IPS DF 4.7 (cell line): ENCODE data around the gene HOXB13.

ENCODE experiments used
- DNase-seq: peaks from one replicate; pipeline ENCODE4 v3.0.0-alpha.2; 2013; ENCODE audit warnings: low spot score; ENCODE audit errors: extremely low read depth

HOXB13 gene

DNA sequence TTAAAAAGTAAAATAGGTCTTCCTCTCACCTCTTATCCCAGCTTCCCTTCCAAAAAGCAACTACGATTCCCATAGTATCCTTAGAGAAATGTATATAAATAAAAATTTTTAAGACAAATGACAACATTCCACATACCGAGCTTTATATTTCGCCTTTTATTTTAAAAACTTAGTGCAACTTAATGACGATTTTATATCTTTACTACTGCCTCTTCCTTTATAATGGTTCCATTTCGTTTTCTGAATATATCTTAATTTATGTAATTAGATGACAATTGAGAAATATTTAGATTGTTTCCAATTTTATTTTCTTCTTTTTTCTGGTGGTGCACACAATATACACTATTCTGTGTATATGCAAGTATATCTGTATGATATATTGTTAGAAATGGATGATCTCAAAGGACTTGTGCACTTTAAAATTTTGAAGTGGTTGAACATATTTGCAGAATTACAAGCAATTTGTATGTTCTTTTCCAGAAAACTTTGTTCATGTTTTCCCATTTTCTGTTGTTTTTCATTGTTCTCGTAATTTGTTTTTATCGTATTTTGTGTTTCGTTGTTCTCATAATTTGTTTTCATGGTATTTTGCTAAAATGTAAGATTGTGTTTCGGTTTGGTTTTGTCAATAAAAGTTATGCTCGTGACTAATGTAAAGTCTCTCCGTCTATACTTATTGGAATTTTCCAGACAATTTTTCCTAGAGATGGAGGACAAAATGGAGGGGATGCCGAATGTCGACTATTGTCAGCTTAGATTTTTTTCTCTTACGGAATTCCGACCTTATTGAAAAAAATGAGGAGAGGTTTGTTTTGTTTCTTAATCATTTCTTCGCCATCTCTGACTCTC lies 20.4 kb upstream of the HOXB13 start:
- DNase-seq: no peak

DNA sequence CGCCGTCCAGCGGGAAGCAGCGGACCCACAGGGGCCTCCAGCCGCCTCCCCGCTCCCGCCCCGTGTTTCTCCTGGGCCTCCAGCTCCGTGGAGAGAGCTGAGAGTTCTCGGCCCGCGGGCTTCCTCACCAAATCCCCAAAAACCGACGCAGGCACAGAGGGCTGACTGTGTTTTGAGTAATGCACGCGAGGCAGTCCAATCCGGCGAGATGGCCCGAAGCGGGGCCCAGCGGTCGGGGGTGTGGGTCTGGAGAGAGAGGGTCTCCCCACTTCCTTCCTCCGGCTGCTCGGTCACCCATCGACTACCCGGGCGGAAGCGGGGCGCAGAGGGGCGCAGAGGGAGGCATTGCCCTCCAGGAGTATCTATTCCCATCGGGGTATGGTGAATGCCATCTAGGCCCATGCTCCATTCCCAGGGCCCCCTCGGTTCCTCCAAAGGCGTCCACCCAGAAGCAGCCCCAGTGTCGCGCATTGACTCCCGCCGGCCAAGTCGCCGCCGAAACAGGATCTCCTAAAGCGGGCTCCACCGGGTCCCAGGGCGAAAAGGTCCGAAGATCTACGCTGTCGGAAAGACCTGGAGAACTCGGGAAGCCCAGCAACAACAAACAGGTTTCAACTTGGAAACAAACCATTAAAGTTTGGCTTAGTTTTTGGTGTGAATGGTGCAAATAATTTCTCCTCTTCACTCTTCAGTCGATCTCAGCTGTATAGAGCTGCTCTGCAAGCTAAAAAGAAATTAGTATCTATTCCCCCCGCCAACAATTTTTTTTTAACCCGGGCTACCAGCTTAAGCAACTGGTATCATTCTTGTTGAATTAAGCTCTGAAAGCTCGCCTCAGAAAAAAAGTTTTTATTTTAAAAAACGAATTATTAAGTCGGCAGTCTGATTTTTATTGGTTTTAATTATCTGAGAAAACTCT lies 19.2 kb upstream of the HOXB13 start:
- no peak for DNase-seq

- no peak for DNase-seq
Measured at GRCh38 chr17:48746916-48747444, 18.4 kb upstream of the HOXB13 start.

GRCh38 chr17:48745381-48746275 lies 17.1 kb upstream of the HOXB13 start:
- DNase-seq: no peak

DNA sequence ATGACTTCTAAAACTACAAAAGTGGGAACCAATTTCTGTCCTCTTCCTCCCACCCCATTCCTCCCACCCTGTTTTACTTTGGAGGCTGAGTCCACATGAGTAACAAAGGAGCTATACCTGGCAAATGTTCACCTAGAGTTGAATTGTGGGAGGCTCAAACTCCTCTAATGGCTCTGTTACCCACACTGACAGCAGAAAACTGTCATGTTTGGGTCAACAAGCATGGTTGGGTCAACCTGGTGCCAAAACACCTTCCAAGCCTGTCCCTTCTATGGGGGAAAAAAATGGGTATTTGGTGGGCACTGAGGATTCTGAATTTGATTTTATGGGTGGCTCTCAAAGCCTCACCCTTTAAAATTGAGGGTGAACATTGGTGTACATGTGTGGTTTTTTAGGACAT lies 12.0 kb upstream of the HOXB13 start:
- no peak for DNase-seq

DNA sequence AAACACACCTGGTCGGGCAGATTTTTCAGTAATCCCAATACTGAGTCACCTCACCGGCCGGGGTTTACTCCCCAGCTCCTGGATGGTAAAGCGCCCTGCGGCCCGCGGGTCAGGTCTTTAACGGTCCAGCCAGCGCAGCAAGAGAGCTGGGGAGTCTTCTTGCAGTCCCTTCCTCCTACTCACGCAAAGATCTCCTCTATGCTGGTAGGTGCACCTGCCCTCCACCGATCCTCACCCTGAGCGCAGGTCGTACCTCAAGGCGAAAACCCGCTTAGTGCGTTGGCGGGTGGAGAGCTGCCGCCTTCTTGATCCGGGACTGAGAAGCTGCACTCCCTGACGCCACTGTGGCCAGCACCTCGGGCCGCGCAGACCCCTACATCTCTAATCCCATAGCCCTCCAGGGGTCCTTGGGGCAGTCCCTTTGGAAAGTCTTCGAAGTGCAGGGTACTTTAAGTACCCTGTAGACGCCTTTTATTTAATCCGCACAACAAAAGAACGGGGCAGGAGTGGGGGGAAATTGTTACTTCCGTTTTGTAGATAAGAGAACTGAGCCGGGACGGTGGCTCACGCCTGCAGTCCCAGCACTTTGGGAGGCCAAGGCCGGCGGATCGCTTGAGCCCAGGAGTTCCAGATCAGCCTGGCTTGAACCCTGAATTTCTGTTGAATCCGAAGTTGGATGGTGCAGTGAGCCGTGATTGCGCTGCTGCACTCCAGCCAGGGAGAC lies 10.4 kb upstream of the HOXB13 start:
- no peak for DNase-seq

DNA sequence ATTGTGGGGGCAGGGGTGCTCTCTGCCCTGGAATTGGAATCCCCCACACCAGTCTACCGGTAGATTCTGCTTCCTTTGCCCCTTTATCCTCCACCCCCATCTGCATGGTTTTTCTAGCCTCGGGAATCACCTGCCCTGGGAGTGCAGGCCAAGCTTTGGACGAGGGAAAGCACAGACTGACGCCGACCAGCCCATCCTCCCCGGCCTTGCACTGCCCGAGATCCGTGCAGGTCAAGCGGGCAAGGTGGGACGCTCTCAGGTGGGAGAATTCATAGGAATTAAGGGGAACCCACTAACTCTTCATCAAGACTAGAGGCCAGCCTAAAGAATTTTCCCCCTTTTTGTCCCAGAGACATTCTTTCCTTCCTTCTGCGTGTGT lies 9.9 kb upstream of the HOXB13 start:
- no peak for DNase-seq

DNA sequence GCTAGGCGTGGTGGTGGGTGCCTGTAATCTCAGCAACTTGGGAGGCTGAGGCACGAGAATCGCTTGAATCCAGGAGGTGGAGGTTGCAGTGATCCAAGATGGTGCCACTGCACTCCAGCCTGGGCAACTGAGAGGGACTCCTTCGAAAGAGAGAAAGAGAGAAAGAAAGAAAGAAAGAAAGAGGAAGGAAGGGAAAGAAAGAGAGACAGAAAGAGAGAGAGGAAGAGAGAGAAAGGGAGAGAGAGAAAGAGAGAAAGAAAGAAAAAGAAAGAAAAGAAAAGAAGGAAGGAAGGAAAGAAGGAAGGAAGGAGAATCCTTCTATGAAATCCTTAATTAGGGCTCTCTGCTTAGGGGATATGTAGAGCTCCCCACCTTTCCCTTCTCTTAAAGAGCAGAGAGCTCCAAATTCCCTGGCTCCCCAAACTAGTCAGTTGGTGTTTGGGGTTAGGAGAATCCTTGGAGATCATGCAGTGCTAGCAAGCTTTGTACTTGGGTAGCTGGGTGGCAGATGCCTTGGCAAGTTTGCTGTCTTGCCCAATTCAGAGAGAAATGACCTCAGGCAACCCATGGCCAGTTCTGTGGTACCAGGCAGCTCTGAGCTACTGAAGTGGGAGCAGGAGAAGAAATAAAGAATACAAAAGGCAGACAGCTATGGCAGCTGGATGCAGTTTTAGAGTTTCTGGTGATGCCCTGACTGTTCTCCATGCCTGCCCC lies 8.9 kb upstream of the HOXB13 start:
- DNase-seq: no peak

DNA sequence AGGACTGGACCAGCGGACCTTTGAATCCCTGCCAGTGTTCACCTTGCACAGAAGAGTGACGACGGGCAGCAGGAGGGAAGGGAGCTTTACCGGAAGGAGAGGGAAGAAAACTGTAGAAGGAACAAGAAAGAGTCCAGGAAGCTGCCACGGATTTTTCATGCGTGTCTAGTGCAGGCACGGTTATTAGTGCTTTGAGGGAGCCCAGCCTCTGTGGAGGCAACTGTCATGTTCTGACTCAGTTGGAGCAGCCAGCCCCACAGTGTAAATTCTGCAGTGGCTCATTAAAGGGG lies 6.5 kb upstream of the HOXB13 start:
- DNase-seq: no peak

- no peak for DNase-seq
Measured at GRCh38 chr17:48734333-48735061, 5.9 kb upstream of the HOXB13 start.

- no peak for DNase-seq
Measured at GRCh38 chr17:48733632-48734328, 5.2 kb upstream of the HOXB13 start.

- DNase-seq: no peak
Measured at GRCh38 chr17:48732688-48733629, 4.4 kb upstream of the HOXB13 start.

GRCh38 chr17:48731355-48731754 lies 2.8 kb upstream of the HOXB13 start:
- no peak for DNase-seq

DNA sequence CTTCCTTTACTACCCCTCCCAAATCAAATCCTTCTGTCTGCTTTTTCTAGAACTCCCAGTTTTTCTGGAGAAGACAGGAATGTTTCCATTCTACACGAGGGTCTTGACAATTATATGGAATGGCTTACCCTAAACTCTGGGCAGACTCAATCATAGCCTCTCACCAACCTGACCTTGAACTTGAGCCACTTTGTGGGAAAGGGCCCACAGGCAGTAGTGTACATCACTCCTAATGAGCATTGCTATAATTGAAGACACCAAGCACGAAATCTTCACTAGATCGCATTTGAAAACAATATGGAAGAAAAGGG lies 1.6 kb upstream of the HOXB13 start:
- no peak for DNase-seq

GRCh38 chr17:48729335-48730239 lies 1.0 kb upstream of the HOXB13 start:
- DNase-seq: no peak

- no peak for DNase-seq
Measured at GRCh38 chr17:48727415-48728175, 955 bp downstream of the HOXB13 start.
